MM.1S (cell line): ENCODE results near the gene HYAL3.
A peak's percentile ranks its signal among the peaks of the same experiment; 100 is the strongest.

Source experiments
- DNase-seq: peaks from one replicate; pipeline ENCODE4 v3.0.0-alpha.2; 2015
- H2AFZ ChIP-seq: fragments of 300-600 bp; sonication (generic); 2 replicates; pipeline ENCODE4 v1.6.0; 2016; ENCODE audit warnings: antibody characterized with exemption, low read length
- H3F3A ChIP-seq: fragments of 300-600 bp; sonication (generic); 2 replicates; pipeline ENCODE4 v1.6.1; 2016; ENCODE audit warnings: mild to moderate bottlenecking, antibody characterized with exemption, low read length, moderate library complexity, mixed read lengths; ENCODE audit not compliant: insufficient read depth
- H3K27ac ChIP-seq: fragments of 300-600 bp; sonication (generic); 2 replicates; pipeline ENCODE4 v1.5.1; 2016; ENCODE audit warnings: mild to moderate bottlenecking, low read length
- H3K27me3 ChIP-seq: fragments of 300-600 bp; sonication (generic); replicated peaks from 2 replicates; pipeline ENCODE4 v1.6.0; 2016; ENCODE audit warnings: low read length; ENCODE audit not compliant: insufficient read depth
- H3K36me3 ChIP-seq: fragments of 300-600 bp; sonication (generic); replicated peaks from 2 replicates; pipeline ENCODE4 v1.6.1; 2016; ENCODE audit warnings: mild to moderate bottlenecking, low read length, mixed read lengths; ENCODE audit not compliant: insufficient read depth
- H3K4me1 ChIP-seq: fragments of 300-600 bp; sonication (generic); 2 replicates; pipeline ENCODE4 v1.6.1; 2016; ENCODE audit warnings: low read length, mixed read lengths
- H3K4me2 ChIP-seq: fragments of 300-600 bp; sonication (generic); 2 replicates; pipeline ENCODE4 v1.6.0; 2016; ENCODE audit warnings: low read depth, low read length
- H3K4me3 ChIP-seq: fragments of 300-600 bp; sonication (generic); 2 replicates; pipeline ENCODE4 v1.5.1; 2016; ENCODE audit warnings: low read length, mixed read lengths
- H3K79me2 ChIP-seq: fragments of 300-600 bp; sonication (generic); 2 replicates; pipeline ENCODE4 v1.6.1; 2016; ENCODE audit warnings: mixed run types, low read length, mixed read lengths
- H3K9ac ChIP-seq: fragments of 300-600 bp; sonication (generic); 2 replicates; pipeline ENCODE4 v1.6.1; 2016; ENCODE audit warnings: low read length, mixed read lengths
- H3K9me2 ChIP-seq: fragments of 300-600 bp; sonication (generic); replicated peaks from 2 replicates; pipeline ENCODE4 v1.6.1; 2016; ENCODE audit warnings: mild to moderate bottlenecking, low read length, mixed read lengths; ENCODE audit not compliant: insufficient read depth
- H3K9me3 ChIP-seq: fragments of 300-600 bp; sonication (generic); replicated peaks from 2 replicates; pipeline ENCODE4 v1.6.1; 2016; ENCODE audit warnings: mild to moderate bottlenecking, low read length, mixed read lengths; ENCODE audit not compliant: insufficient read depth
- H4K20me1 ChIP-seq: fragments of 300-600 bp; sonication (generic); 2 replicates; pipeline ENCODE4 v1.6.1; 2016; ENCODE audit warnings: mild to moderate bottlenecking, low read length, moderate library complexity, mixed read lengths; ENCODE audit not compliant: insufficient read depth
- CTCF ChIP-seq: fragments of 300-600 bp; sonication (generic); IDR thresholded peaks from 2 replicates; pipeline ENCODE4 v1.5.1; 2016; ENCODE audit warnings: antibody characterized with exemption, low read length, mixed read lengths
- EZH2 ChIP-seq: fragments of 300-600 bp; sonication (generic); optimal IDR thresholded peaks from 2 replicates; pipeline ENCODE3; 2017; ENCODE audit warnings: low read depth, mild to moderate bottlenecking, antibody characterized with exemption, low read length, mixed read lengths
- EZH2phosphoT487 ChIP-seq: fragments of 300-600 bp; sonication (generic); IDR thresholded peaks from 2 replicates; pipeline ENCODE4 v1.6.1; 2018; ENCODE audit warnings: antibody characterized with exemption, low read length

Gene HYAL3

DNA sequence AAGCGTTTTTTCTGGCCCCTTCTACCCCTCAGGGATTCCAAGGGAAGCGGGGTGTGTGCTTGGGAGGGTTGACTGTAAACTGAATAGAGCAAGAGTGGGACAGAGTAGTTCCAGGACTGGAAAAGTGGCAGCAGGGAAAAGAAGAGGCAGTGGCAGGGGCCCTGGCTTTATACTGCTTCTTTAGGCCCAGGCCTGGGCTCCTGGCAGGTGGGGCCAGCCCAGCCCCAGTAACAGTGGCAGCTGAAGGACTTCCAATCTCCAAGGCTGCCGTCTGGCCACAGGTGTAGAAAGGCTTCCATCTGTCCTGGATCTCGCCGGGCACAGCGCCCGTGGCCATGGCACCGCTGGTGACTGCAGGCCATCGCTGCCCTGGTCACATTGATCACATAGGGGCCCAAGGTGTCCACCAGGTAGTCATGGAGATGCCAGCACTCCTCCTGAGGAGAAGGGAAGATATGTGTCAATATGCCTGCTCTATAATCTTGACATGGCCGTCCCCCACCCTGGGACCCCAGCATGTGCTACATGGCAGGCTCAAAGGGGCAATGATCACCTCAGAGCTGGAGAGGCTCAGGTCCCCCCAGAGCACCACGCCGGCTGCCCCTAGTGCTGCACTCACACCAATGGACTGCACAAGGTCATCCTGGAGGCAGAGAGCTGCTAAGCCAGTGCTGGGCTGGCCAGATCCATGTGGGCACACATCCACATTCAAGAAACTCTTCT lies 6.0 kb downstream of the HYAL3 start:
- H3K9ac ChIP-seq, result peak overlapping the region; percentile 65; the same call in 1 of the 2 replicates
- peaks cover 7% of the 10 kb centered on the region for H3K4me1 ChIP-seq
- H3K9me2 ChIP-seq, result no peaks in the 10 kb centered on the region
- H3K79me2 ChIP-seq, result peaks cover 40% of the 10 kb centered on the region
- H4K20me1 ChIP-seq, result no peaks in the 10 kb centered on the region
- H3K27ac ChIP-seq, result no peak overlapping the region
- peak overlapping the region; percentile 65 for H3K4me3 ChIP-seq
- peak overlapping the region; percentile 97 for H3K4me2 ChIP-seq
- H3F3A ChIP-seq, result no peaks in the 10 kb centered on the region
- peaks cover 12% of the 10 kb centered on the region for H3K36me3 ChIP-seq
- H3K27me3 ChIP-seq, result no peaks in the 10 kb centered on the region
- no peaks in the 10 kb centered on the region for H3K9me3 ChIP-seq
- peak overlapping the region; percentile 61 for H2AFZ ChIP-seq
- TF ChIP-seq EZH2phosphoT487, result no peak
- no peak for TF ChIP-seq CTCF
- TF ChIP-seq EZH2, result no peak
- no peak for DNase-seq

DNA sequence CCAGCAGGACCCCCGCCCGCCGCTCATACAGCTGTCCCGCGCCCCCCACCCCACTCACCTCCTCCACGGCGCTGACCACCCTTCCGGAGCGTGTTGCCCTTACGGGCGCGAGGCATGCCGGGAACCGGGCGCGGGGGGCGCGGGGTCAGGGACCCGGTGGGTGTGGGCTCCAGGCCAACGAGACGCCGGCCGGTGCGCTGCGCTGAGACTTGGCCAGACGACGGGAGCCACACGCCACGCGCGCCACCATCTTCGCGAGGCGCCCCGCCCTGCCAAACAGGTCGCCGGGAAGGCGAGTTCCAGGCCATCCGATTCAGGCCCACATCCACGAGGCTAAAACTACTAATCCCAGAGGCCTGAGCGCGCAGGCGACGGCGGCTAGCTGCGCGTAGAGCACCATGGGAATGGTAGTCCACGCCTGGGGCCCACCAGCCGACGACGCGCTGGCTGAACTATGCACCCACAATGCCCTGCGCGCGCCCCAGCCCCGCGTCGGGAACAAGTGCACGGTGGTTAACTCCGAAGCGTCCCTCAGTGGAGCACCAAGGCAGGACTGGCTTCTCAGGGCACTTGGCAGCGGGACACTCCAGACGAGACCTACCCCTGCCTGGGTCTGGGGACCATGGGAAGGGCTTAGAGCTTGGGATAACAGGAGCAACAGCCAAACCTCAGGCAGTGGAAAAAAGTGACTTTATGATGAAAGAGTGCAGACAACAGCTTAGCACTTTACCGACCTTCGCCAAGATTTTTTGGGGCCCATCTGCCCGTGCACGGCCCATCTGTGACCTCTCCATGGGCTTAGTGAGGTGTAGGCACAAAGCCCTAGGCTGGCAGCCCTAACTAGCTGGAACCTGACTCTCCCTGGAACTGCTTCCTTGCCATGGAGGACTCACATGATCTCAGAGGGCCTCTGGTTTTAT lies 6.8 kb downstream of the HYAL3 start, which contains the start of gene IFRD2:
Gene IFRD2, minus strand, starts transcription at position 271 of the 920 bp plus-strand sequence. Its CDS starts 155 bp downstream, at position 116.
- Histone ChIP-seq H3K9me2 (no peaks in the 10 kb centered on the region), H3K4me2 (peak within 1 kb of the TSS; percentile 97), H3K36me3 (peaks cover 15% of the 10 kb centered on the region), H3K4me1 (peaks cover 5% of the 10 kb centered on the region; the same call in 1 of the 2 replicates), H3K27ac (peak within 1 kb of the TSS; percentile 38; the same call in 1 of the 2 replicates), H3K4me3 (peak within 1 kb of the TSS; percentile 100), H3F3A (no peaks in the 10 kb centered on the region), H2AFZ (peak within 1 kb of the TSS; percentile 82), H4K20me1 (no peaks in the 10 kb centered on the region), H3K79me2 (peaks cover 40% of the 10 kb centered on the region), H3K27me3 (no peaks in the 10 kb centered on the region), H3K9ac (peak within 1 kb of the TSS; percentile 95), H3K9me3 (no peaks in the 10 kb centered on the region)
- DNase-seq, result peak; percentile 99
- TF ChIP-seq EZH2 (no peak), CTCF (no peak), EZH2phosphoT487 (no peak)

DNA sequence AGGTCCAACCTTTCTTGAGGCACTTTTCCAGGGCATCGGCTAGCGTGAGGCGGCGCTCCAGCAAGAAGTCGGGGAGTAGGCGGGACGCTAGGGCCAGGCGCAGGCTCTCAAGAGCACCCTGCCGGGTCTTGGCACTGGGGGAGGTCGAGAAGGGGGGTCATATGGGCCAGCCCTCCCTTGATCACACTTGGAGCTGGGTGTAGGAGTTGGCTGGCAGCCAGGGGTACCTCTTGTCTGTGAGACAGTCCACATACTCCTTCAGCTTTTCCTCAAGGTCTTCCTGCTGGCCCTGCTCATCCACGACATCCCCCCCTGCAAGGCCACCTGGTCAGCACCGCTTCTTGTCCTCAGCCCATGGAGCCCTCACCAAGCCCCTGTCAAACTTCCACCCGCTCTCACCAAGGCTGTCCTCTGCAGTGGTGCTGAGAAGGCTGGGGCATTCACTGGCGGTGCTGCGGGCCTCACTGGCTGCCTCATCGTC lies 9.0 kb downstream of the HYAL3 start:
- Histone ChIP-seq H3K27ac (no peak overlapping the region), H3K9ac (no peak overlapping the region), H3K36me3 (peaks cover 15% of the 10 kb centered on the region), H3K79me2 (peaks cover 40% of the 10 kb centered on the region), H3K4me3 (no peak overlapping the region), H3K9me3 (no peaks in the 10 kb centered on the region), H3K27me3 (no peaks in the 10 kb centered on the region), H3F3A (no peaks in the 10 kb centered on the region), H3K4me1 (peaks cover 5% of the 10 kb centered on the region; the same call in 1 of the 2 replicates), H3K9me2 (no peaks in the 10 kb centered on the region), H2AFZ (no peak overlapping the region), H3K4me2 (peak overlapping the region; percentile 91; the same call in 1 of the 2 replicates), H4K20me1 (no peaks in the 10 kb centered on the region)
- TF ChIP-seq CTCF (no peak), EZH2phosphoT487 (no peak), EZH2 (no peak)
- DNase-seq, result no peak
